H9 (cell line): ENCODE results near the gene TMC3. TPM values are rescaled to one million over a fixed set of nuclear protein-coding genes. Genes with fewer than 3 reads are reported as not detected.

ENCODE experiments used
- DNase-seq: peaks from one replicate; pipeline ENCODE4 v3.0.0-alpha.2; 2017
- H2AFZ ChIP-seq: one replicate; pipeline ENCODE4 v1.6.1; 2013; ENCODE audit warnings: mild to moderate bottlenecking, low read length, control low read depth, moderate library complexity
- H2AK5ac ChIP-seq: 2 replicates; pipeline ENCODE4 v1.6.1; 2013; ENCODE audit warnings: low read length, control low read depth, mixed read lengths; ENCODE audit not compliant: insufficient read length
- H2BK120ac ChIP-seq: one replicate; pipeline ENCODE4 v1.6.1; 2013; ENCODE audit warnings: low read depth, mild to moderate bottlenecking, low read length, control low read depth, inconsistent platforms; ENCODE audit not compliant: poor library complexity, severe bottlenecking
- H2BK12ac ChIP-seq: 2 replicates; pipeline ENCODE4 v1.6.1; 2013; ENCODE audit warnings: low read length, control low read depth, mixed read lengths, low read depth; ENCODE audit not compliant: insufficient read length
- H2BK15ac ChIP-seq: 2 replicates; pipeline ENCODE4 v1.6.1; 2013; ENCODE audit warnings: low read depth, low read length, control low read depth
- H2BK20ac ChIP-seq: one replicate; pipeline ENCODE4 v1.6.1; 2013; ENCODE audit warnings: low read depth, mild to moderate bottlenecking, low read length, control low read depth, inconsistent platforms; ENCODE audit not compliant: poor library complexity, severe bottlenecking
- H2BK5ac ChIP-seq: 2 replicates; pipeline ENCODE4 v1.6.1; 2013; ENCODE audit warnings: low read length, control low read depth, mixed read lengths; ENCODE audit not compliant: insufficient read length
- H3K14ac ChIP-seq: 2 replicates; pipeline ENCODE4 v1.6.1; 2013; ENCODE audit warnings: low read length, control low read depth; ENCODE audit not compliant: insufficient read depth
- H3K18ac ChIP-seq: 2 replicates; pipeline ENCODE4 v1.6.1; 2013; ENCODE audit warnings: low read depth, mild to moderate bottlenecking, mixed read lengths, low read length, control low read depth; ENCODE audit not compliant: insufficient read length
- H3K23ac ChIP-seq: 2 replicates; pipeline ENCODE4 v1.6.1; 2013; ENCODE audit warnings: low read length, control low read depth, mixed read lengths, low read depth; ENCODE audit not compliant: insufficient read length
- H3K23me2 ChIP-seq: 2 replicates; pipeline ENCODE4 v1.6.1; 2013; ENCODE audit warnings: low read depth, mild to moderate bottlenecking, mixed read lengths, low read length, control low read depth; ENCODE audit not compliant: insufficient read length, poor library complexity, severe bottlenecking
- H3K27ac ChIP-seq: 2 replicates; pipeline ENCODE4 v1.5.1; 2013; ENCODE audit warnings: low read length, control low read depth, mixed read lengths, low read depth; ENCODE audit not compliant: insufficient read length
- H3K27me3 ChIP-seq: 2 replicates; pipeline ENCODE4 v1.6.1; 2013; ENCODE audit warnings: low read length, control low read depth, inconsistent platforms; ENCODE audit not compliant: insufficient read depth
- H3K4ac ChIP-seq: 2 replicates; pipeline ENCODE4 v1.6.1; 2013; ENCODE audit warnings: low read depth, mild to moderate bottlenecking, control low read depth, inconsistent platforms, low read length, moderate library complexity
- H3K4me1 ChIP-seq: 2 replicates; pipeline ENCODE4 v1.6.1; 2013; ENCODE audit warnings: low read length, control low read depth, inconsistent platforms; ENCODE audit not compliant: insufficient read depth
- H3K4me2 ChIP-seq: 2 replicates; pipeline ENCODE4 v1.6.1; 2013; ENCODE audit warnings: low read length, control low read depth, mixed read lengths; ENCODE audit not compliant: insufficient read length, insufficient read depth
- H3K56ac ChIP-seq: 2 replicates; pipeline ENCODE4 v1.6.1; 2013; ENCODE audit warnings: low read depth, mild to moderate bottlenecking, mixed read lengths, low read length, control low read depth; ENCODE audit not compliant: insufficient read length
- H3K79me1 ChIP-seq: 2 replicates; pipeline ENCODE4 v1.6.1; 2013; ENCODE audit warnings: low read depth, mild to moderate bottlenecking, moderate library complexity, low read length, control low read depth, inconsistent platforms; ENCODE audit not compliant: insufficient read depth, poor library complexity, severe bottlenecking
- H3K79me2 ChIP-seq: 2 replicates; pipeline ENCODE4 v1.6.1; 2013; ENCODE audit warnings: low read length, control low read depth, inconsistent platforms; ENCODE audit not compliant: insufficient read depth
- H3K9ac ChIP-seq: 2 replicates; pipeline ENCODE4 v1.6.1; 2013; ENCODE audit warnings: low read length, control low read depth, mixed read lengths; ENCODE audit not compliant: insufficient read length; ENCODE audit errors: extremely low read depth
- H3K9me3 ChIP-seq: one replicate; pipeline ENCODE4 v1.6.1; 2013; ENCODE audit warnings: low read depth, low read length, inconsistent platforms; ENCODE audit not compliant: control insufficient read depth
- H3T11ph ChIP-seq: one replicate; pipeline ENCODE4 v1.6.1; 2013; ENCODE audit warnings: mild to moderate bottlenecking, low read length, control low read depth, inconsistent platforms
- H4K20me1 ChIP-seq: one replicate; pipeline ENCODE4 v1.6.1; 2013; ENCODE audit not compliant: control insufficient read depth, insufficient read length, insufficient read depth
- H4K5ac ChIP-seq: 2 replicates; pipeline ENCODE4 v1.6.1; 2013; ENCODE audit warnings: low read depth, mild to moderate bottlenecking, mixed read lengths, low read length, control low read depth; ENCODE audit not compliant: insufficient read length
- H4K8ac ChIP-seq: replicated peaks from 2 replicates; pipeline ENCODE4 v1.6.1; 2013; ENCODE audit warnings: low read length, control low read depth, mixed read lengths, low read depth; ENCODE audit not compliant: insufficient read length
- H4K91ac ChIP-seq: 2 replicates; pipeline ENCODE4 v1.6.1; 2013; ENCODE audit warnings: low read depth, mild to moderate bottlenecking, moderate library complexity, mixed read lengths, low read length, control low read depth; ENCODE audit not compliant: insufficient read length
- H3K27ac Mint-ChIP-seq, 3 experiments: 2 replicates in 2 of 3; 3 replicates in 1 of 3; pipeline ENCODE4 v1.8.0; 2020 to 2021; ENCODE audit warnings: mixed read lengths in 3 of 3, mild to moderate bottlenecking in 1 of 3, moderate library complexity in 1 of 3
- H3K27me3 Mint-ChIP-seq: 2 replicates; pipeline ENCODE4 v1.8.0; 2021; ENCODE audit warnings: low read depth, mild to moderate bottlenecking, moderate library complexity, mixed read lengths
- H3K36me3 Mint-ChIP-seq, 3 experiments: 2 replicates in 2 of 3; 3 replicates in 1 of 3; pipeline ENCODE4 v1.8.0; 2020 to 2021; ENCODE audit warnings: low read depth in 3 of 3, mixed read lengths in 3 of 3; ENCODE audit not compliant: insufficient read depth in 1 of 3
- H3K4me1 Mint-ChIP-seq, 2 experiments: 2 replicates each; pipeline ENCODE4 v1.8.0; 2020; ENCODE audit warnings: mixed read lengths in 2 of 2
- H3K4me3 Mint-ChIP-seq, 2 experiments: 2 replicates in 1 of 2; 3 replicates in 1 of 2; pipeline ENCODE4 v1.8.0; 2020 to 2021; ENCODE audit warnings: mild to moderate bottlenecking in 2 of 2, mixed read lengths in 2 of 2, moderate library complexity in 1 of 2
- H3K9me3 Mint-ChIP-seq, 2 experiments: 2 replicates in 1 of 2; 3 replicates in 1 of 2; pipeline ENCODE4 v1.8.0; 2020; ENCODE audit warnings: mild to moderate bottlenecking in 2 of 2, mixed read lengths in 2 of 2, moderate library complexity in 1 of 2
- CTCF ChIP-seq: fragments of 200-600 bp; sonication (generic); conservative IDR thresholded peaks from 3 replicates; pipeline ENCODE4 v1.8.0; 2021; ENCODE audit warnings: antibody characterized with exemption, mild to moderate bottlenecking
- WGBS: extraction: QIAGEN DNeasy Blood & Tissue Kit; methylation state at CpG from one replicate; pipeline ENCODE4 v1.1.7; 2013; ENCODE audit warnings: missing lambda C conversion rate, low lambda C conversion rate, mixed read lengths; ENCODE audit not compliant: insufficient read length; ENCODE audit errors: extremely low coverage; 5-methylcytosine and 5-hydroxymethylcytosine counted together
- total RNA-seq: library from RNA; stranded (reverse); gene quantifications from 2 replicates; pipeline ENCODE4 v1.2.1, GENCODE V29; 2021

The TMC3 gene
- total RNA-seq, 1 experiment from 2014 or later = not detected

DNA sequence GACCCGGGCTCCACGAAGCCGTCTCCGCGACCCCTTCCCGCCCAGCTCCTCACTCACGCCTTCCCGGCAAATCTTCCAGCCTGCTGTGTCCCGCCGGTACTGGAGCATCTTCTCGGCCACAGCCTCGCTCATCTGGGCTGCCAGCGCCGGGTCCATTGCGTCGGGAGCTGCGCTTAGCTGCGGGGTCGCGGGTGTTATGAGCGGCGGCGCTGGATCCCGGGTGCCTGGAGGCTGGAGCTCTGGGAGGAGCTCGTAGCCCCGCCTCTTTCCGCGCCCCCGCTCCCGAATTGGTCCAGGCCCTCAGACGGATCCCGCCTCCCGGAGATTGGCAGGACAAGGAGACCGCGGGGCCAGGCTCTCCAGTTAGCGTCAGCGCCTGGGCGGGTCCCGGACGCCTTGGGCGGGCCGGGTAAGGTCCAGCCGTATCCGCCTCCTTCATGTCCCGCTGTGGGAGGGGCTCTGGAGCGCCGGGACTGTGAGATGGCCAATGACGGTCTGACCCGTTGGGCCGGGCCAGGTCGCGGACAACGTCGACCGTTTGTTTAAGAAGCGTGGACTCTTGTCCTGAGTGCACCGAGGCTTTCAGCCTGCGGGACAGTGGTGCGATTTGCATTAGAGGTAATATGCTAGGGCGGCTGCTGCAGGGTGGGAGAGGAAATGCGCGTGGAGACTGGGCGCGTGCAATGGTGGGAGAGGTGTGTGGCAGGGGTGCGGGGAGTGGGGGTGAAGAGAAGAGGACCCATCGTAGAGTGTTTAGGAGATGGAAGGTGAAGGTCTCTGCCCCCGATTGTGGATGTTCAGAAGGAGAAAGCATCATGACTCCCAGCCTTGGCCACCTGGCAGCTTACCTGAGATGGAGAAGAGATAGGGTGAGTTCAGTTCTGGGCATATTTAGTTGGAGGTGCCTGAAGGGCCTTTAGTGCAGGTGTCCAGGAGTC is 49.8 kb downstream of the TMC3 start, which contains the start of gene STARD5:
TSS of gene STARD5 (minus strand) at position 198 of the 938 bp plus-strand sequence. CDS start at position 156, 42 bp downstream.
- H3K4me1 Mint-ChIP-seq = peaks cover 12 to 13% of the 10 kb centered on the region in 2 experiments
- H3K27ac Mint-ChIP-seq = peak within 1 kb of the TSS in 1 of 3 experiments; percentile 98; a peak in 3 of 7 replicates
- peak within 1 kb of the TSS; percentile 97 for H3K14ac ChIP-seq
- H2BK20ac ChIP-seq = no peak within 1 kb of the TSS
- H3K9ac ChIP-seq = peak within 1 kb of the TSS; percentile 84
- H3K9me3 ChIP-seq = no peaks in the 10 kb centered on the region
- no peaks in the 10 kb centered on the region for H4K20me1 ChIP-seq
- no peak within 1 kb of the TSS for H2BK5ac ChIP-seq
- no peak within 1 kb of the TSS for H2AK5ac ChIP-seq
- peak; percentile 99 for DNase-seq
- no peak within 1 kb of the TSS for H3K23ac ChIP-seq
- H3K4me1 ChIP-seq = no peaks in the 10 kb centered on the region
- peak within 1 kb of the TSS; percentile 40 for H2AFZ ChIP-seq
- no CpG with 5 or more reads among the region's 67 CpGs for WGBS
- H2BK120ac ChIP-seq = no peak within 1 kb of the TSS
- no peak within 1 kb of the TSS for H4K5ac ChIP-seq
- peaks cover 3% of the 10 kb centered on the region for H3K23me2 ChIP-seq
- no peak within 1 kb of the TSS for H2BK12ac ChIP-seq
- H3K18ac ChIP-seq = peak within 1 kb of the TSS; percentile 96
- no peak within 1 kb of the TSS for H3T11ph ChIP-seq
- H3K79me2 ChIP-seq = no peaks in the 10 kb centered on the region
- no peak within 1 kb of the TSS for H2BK15ac ChIP-seq
- no peaks in the 10 kb centered on the region for H3K9me3 Mint-ChIP-seq
- no peaks in the 10 kb centered on the region for H3K79me1 ChIP-seq
- H3K27me3 Mint-ChIP-seq = peaks cover 9% of the 10 kb centered on the region
- H3K36me3 Mint-ChIP-seq = peaks cover 0 to 4% (median 1%) of the 10 kb centered on the region in 3 experiments; a peak in 5 of 7 replicates
- H4K91ac ChIP-seq = no peak within 1 kb of the TSS
- H3K4me2 ChIP-seq = peak within 1 kb of the TSS; percentile 81
- H3K27ac ChIP-seq = no peak within 1 kb of the TSS
- no peak within 1 kb of the TSS for H3K4ac ChIP-seq
- TF ChIP-seq CTCF = no peak
- no peak within 1 kb of the TSS for H3K56ac ChIP-seq
- no peak within 1 kb of the TSS for H4K8ac ChIP-seq
- no peaks in the 10 kb centered on the region for H3K27me3 ChIP-seq
- H3K4me3 Mint-ChIP-seq = peak within 1 kb of the TSS; percentile 97 to 98
